Glutamatergic neuron (in vitro differentiated cells): Measurements from ENCODE around the gene MVB12B. TPM values are rescaled to one million over a fixed set of nuclear protein-coding genes. Genes with fewer than 3 reads are reported as not detected.

Source experiments
- DNase-seq: peaks from one replicate; pipeline ENCODE4 v3.0.0; 2022
- H3K27ac Mint-ChIP-seq: one replicate; pipeline ENCODE4 v1.8.0; 2020; ENCODE audit warnings: mild to moderate bottlenecking, mixed read lengths, inconsistent platforms; ENCODE audit not compliant: unreplicated experiment
- H3K27me3 Mint-ChIP-seq: one replicate; pipeline ENCODE4 v1.8.0; 2020; ENCODE audit warnings: mild to moderate bottlenecking, moderate library complexity, mixed read lengths, inconsistent platforms; ENCODE audit not compliant: unreplicated experiment
- H3K36me3 Mint-ChIP-seq: one replicate; pipeline ENCODE4 v1.8.0; 2020; ENCODE audit warnings: mild to moderate bottlenecking, mixed read lengths, inconsistent platforms; ENCODE audit not compliant: unreplicated experiment
- H3K4me1 Mint-ChIP-seq: one replicate; pipeline ENCODE4 v1.8.0; 2020; ENCODE audit warnings: mild to moderate bottlenecking, low read depth, mixed read lengths, inconsistent platforms; ENCODE audit not compliant: unreplicated experiment
- H3K4me3 Mint-ChIP-seq: one replicate; pipeline ENCODE4 v1.8.0; 2020; ENCODE audit warnings: mild to moderate bottlenecking, mixed read lengths, inconsistent platforms; ENCODE audit not compliant: unreplicated experiment
- H3K9me3 Mint-ChIP-seq: one replicate; pipeline ENCODE4 v1.8.0; 2020; ENCODE audit warnings: mild to moderate bottlenecking, moderate library complexity, mixed read lengths, inconsistent platforms; ENCODE audit not compliant: unreplicated experiment
- CTCF ChIP-seq: fragments of 200-600 bp; sonication (generic); IDR thresholded peaks from one replicate; pipeline ENCODE4 v1.5.0; 2021; ENCODE audit not compliant: partially characterized antibody, unreplicated experiment
- total RNA-seq: library from RNA; stranded (reverse); fragmentation: NEBNext Ultra II Directional; extraction: Animal tissue kit (Norgen Biotek cat#: 25700); gene quantifications from one replicate; pipeline ENCODE4 v1.2.1, GENCODE V29; 2021; ENCODE audit not compliant: unreplicated experiment

Gene MVB12B
- total RNA-seq, 1 donor from 2014 or later, result 41.1 TPM

DNA sequence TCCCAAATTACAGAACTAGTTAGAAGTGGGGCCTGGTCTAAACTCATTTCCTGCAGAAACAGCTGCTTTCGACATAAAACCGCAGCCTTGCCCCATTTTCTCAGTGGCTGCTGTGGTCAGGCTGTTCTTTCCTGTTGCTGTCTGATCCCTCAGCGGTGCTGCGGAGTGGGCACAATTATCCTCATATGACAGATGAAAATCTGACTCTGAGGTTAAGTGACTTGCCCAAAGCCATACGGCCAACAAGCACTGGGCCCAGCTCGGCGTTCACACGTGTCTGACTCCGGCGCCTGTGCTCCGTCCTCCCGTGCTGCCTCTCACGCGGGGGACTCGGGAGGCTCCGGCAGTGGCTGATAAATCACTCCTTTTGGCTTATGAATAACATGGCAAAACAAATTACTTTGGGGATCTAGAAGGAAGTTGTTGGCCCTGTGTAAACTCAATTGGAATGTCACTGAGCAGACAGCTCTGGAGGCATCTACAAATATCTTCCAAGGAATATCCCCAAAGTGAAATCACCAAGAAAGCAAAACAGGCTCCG is 144.5 kb downstream of the MVB12B start:
- no peaks in the 10 kb centered on the region for H3K9me3 Mint-ChIP-seq
- TF ChIP-seq CTCF, result no peak
- H3K27ac Mint-ChIP-seq, result no peak overlapping the region
- no peaks in the 10 kb centered on the region for H3K4me1 Mint-ChIP-seq
- H3K4me3 Mint-ChIP-seq, result no peak overlapping the region
- H3K27me3 Mint-ChIP-seq, result no peaks in the 10 kb centered on the region
- H3K36me3 Mint-ChIP-seq, result peaks cover 5% of the 10 kb centered on the region
- DNase-seq, result no peak

- no peak overlapping the region for H3K27ac Mint-ChIP-seq
- TF ChIP-seq CTCF, result no peak
- peaks cover 10% of the 10 kb centered on the region for H3K36me3 Mint-ChIP-seq
- H3K27me3 Mint-ChIP-seq, result peaks cover 1% of the 10 kb centered on the region
- no peak overlapping the region for H3K4me3 Mint-ChIP-seq
- H3K9me3 Mint-ChIP-seq, result peaks cover 2% of the 10 kb centered on the region
- no peaks in the 10 kb centered on the region for H3K4me1 Mint-ChIP-seq
- DNase-seq, result no peak
Observed at GRCh38 chr9:126472198-126472947, 145.7 kb downstream of the MVB12B start.

- H3K9me3 Mint-ChIP-seq, result peaks cover 2% of the 10 kb centered on the region
- no peak overlapping the region for H3K4me3 Mint-ChIP-seq
- no peaks in the 10 kb centered on the region for H3K4me1 Mint-ChIP-seq
- no peak for DNase-seq
- peaks cover 12% of the 10 kb centered on the region for H3K36me3 Mint-ChIP-seq
- no peak for TF ChIP-seq CTCF
- peaks cover 2% of the 10 kb centered on the region for H3K27me3 Mint-ChIP-seq
- H3K27ac Mint-ChIP-seq, result no peak overlapping the region
Observed at GRCh38 chr9:126472948-126473298, 146.3 kb downstream of the MVB12B start.

GRCh38 chr9:126474206-126474765 is 147.7 kb downstream of the MVB12B start:
- peaks cover 3% of the 10 kb centered on the region for H3K9me3 Mint-ChIP-seq
- no peak for DNase-seq
- no peaks in the 10 kb centered on the region for H3K4me1 Mint-ChIP-seq
- TF ChIP-seq CTCF, result no peak
- H3K36me3 Mint-ChIP-seq, result peaks cover 12% of the 10 kb centered on the region
- H3K27me3 Mint-ChIP-seq, result peaks cover 4% of the 10 kb centered on the region
- H3K27ac Mint-ChIP-seq, result no peak overlapping the region
- H3K4me3 Mint-ChIP-seq, result no peak overlapping the region
